Ishikawa (cell line): Measurements from ENCODE around the gene RAET1L.

Experiments
- CEBPB ChIP-seq: IDR thresholded peaks from 2 replicates; pipeline ENCODE4 v1.6.1; 2012
- CREB1 ChIP-seq: IDR thresholded peaks from 2 replicates; pipeline ENCODE4 v1.6.1; 2012; ENCODE audit warnings: low read depth
- EGR1 ChIP-seq: IDR thresholded peaks from 2 replicates; pipeline ENCODE4 v1.6.1; 2012
- EP300 ChIP-seq: IDR thresholded peaks from 2 replicates; pipeline ENCODE4 v1.6.1; 2012; ENCODE audit warnings: borderline replicate concordance
- FOXM1 ChIP-seq: IDR thresholded peaks from 2 replicates; pipeline ENCODE4 v1.6.1; 2012; ENCODE audit warnings: low read depth, borderline replicate concordance
- MAX ChIP-seq: IDR thresholded peaks from 2 replicates; pipeline ENCODE4 v1.6.1; 2012
- NFIC ChIP-seq: IDR thresholded peaks from 2 replicates; pipeline ENCODE4 v1.6.1; 2012
- RAD21 ChIP-seq: IDR thresholded peaks from 2 replicates; pipeline ENCODE4 v1.6.1; 2012; ENCODE audit warnings: low read depth
- REST ChIP-seq: IDR thresholded peaks from 2 replicates; pipeline ENCODE4 v1.6.1; 2012; ENCODE audit warnings: low read depth, mild to moderate bottlenecking
- TAF1 ChIP-seq: IDR thresholded peaks from 2 replicates; pipeline ENCODE4 v1.6.1; 2012; ENCODE audit warnings: low read depth, mild to moderate bottlenecking
- TCF12 ChIP-seq: IDR thresholded peaks from 2 replicates; pipeline ENCODE4 v1.6.1; 2012; ENCODE audit warnings: low read depth
- TEAD4 ChIP-seq: IDR thresholded peaks from 2 replicates; pipeline ENCODE4 v1.6.1; 2012
- ZBTB7A ChIP-seq: IDR thresholded peaks from 2 replicates; pipeline ENCODE4 v1.6.1; 2012; ENCODE audit warnings: low read depth
- TF ChIP-seq, protein P1 (sequence below): IDR thresholded peaks from 2 replicates; pipeline ENCODE4 v1.6.1; 2012

The RAET1L gene

GRCh38 chr6:150016324-150017185 is 8.8 kb downstream of the RAET1L start:
- TF ChIP-seq TEAD4: 0 out of 2 replicates have a peak, but pooled peaks have one; percentile 14
- TF ChIP-seq CEBPB: no peak
- peak; percentile 83 for TF ChIP-seq RAD21

GRCh38 chr6:150008588-150008987 is 16.7 kb downstream of the RAET1L start:
- TF ChIP-seq RAD21 (no peak), FOXM1 (no peak), TAF1 (no peak), EGR1 (no peak), MAX (no peak), ZBTB7A (no peak), EP300 (no peak), TCF12 (no peak)
- TF ChIP-seq, protein P1, sequence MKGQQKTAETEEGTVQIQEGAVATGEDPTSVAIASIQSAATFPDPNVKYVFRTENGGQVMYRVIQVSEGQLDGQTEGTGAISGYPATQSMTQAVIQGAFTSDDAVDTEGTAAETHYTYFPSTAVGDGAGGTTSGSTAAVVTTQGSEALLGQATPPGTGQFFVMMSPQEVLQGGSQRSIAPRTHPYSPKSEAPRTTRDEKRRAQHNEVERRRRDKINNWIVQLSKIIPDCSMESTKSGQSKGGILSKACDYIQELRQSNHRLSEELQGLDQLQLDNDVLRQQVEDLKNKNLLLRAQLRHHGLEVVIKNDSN: no peak

DNA sequence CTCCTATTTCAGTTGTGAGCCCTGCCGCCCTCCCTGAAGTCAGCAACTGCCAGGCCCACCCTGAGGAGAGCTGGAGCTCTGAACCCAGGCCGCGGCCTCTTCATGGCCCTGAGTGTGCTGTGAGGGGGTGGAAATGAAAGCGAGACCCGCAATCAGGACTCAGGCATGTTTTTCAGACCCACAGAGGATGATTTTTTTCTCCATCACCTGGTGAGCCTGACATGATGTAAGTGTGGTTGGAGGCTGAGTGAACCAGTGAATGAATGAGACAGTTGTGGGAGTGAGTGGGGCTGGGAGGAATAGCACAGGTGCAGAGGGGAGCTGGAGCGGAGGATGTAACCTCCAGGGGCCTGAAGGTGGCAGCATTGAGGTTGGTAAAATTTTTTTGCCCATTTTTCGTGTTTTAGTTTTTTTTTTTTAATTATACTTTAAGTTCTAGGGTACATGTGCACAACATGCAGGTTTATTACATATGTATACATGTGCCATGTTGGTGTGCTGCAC is 18.3 kb downstream of the RAET1L start:
- TF ChIP-seq EGR1 (no peak), FOXM1 (no peak), TEAD4 (no peak), TAF1 (no peak), RAD21 (peak; percentile 34; the same call in 1 of the 2 replicates), CREB1 (no peak), MAX (no peak), EP300 (no peak)

GRCh38 chr6:150005761-150006651 is 19.3 kb downstream of the RAET1L start:
- TF ChIP-seq RAD21 (no peak), CREB1 (no peak), REST (no peak)
- TF ChIP-seq, protein P1: 0 out of 2 replicates have a peak, but pooled peaks have one; percentile 10

DNA sequence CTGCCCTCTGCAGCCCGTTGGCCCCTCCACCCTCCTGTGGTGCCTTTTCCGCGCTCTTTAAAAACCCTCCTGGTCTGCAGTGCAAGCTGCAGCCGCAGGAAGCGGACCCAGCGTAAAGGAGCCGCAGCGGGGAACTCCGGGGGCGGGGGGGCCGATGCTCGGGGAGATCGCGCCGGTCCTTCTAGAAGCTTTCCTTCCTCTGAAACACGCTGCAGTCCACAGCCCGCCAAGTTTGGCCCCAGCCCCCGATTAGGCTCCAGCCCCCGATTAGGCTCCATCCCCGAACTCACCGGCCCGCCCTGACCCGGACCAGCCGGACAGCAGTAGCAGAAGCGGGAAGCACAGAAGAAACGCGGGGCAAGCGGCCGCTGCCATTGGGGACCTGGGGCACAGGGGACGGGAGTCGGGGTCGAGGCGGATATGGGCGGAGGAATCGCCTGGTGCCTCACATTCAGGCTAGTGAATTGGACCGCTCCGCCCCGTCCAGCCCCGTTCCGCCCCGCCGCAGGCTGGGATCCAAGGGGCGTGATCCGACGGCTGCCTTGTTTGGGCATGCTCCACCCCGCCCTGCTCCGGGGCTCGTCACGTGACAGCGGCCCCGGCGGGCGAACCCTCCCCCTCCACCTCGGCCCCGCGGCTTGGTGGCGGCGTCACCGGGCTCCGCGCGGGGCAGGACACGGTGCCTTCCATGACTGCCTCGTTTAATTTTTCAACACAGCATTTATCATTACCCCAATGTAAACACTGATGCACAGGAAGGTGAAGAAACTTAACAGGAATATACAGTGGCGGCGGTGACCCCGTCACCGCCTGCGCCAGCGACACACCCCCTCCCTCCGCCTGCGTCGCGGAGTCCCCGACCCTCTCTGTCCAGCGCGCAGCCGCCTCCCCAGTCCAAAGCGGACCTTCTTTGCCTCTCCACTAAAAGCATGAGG is 20.3 kb downstream of the RAET1L start:
- TF ChIP-seq EP300: peak; percentile 20; the same call in 1 of the 2 replicates
- TF ChIP-seq, protein P1: peak; percentile 98
- TF ChIP-seq TEAD4: no peak
- peak; percentile 70; the same call in 1 of the 2 replicates for TF ChIP-seq ZBTB7A
- peak; percentile 54 for TF ChIP-seq MAX
- no peak for TF ChIP-seq RAD21
- peak; percentile 14; the same call in 1 of the 2 replicates for TF ChIP-seq NFIC
- no peak for TF ChIP-seq TCF12
- TF ChIP-seq TAF1: peak; percentile 63
- TF ChIP-seq EGR1: peak; percentile 15; the same call in 1 of the 2 replicates

GRCh38 chr6:150004101-150004782 is 21.1 kb downstream of the RAET1L start:
- TF ChIP-seq, protein P1: no peak
- TF ChIP-seq MAX (no peak), TEAD4 (no peak), NFIC (no peak), CREB1 (no peak), ZBTB7A (no peak), RAD21 (no peak), EP300 (no peak), REST (no peak)
